IPS-18c (cell line): ENCODE results near the gene C10orf62.
"Not testable (repeated sequence)": the region's sequence is repeated elsewhere in the genome, so short reads cannot be mapped to it uniquely, and the experiment has no call there.

Source experiments
- H3K4me3 ChIP-seq: 2 replicates; pipeline ENCODE4 v1.7.0; 2013; ENCODE audit warnings: low read depth, mild to moderate bottlenecking, low read length, moderate library complexity; ENCODE audit not compliant: insufficient read depth
- H3K9me3 ChIP-seq: one replicate; pipeline ENCODE4 v1.6.1; 2013; ENCODE audit warnings: mild to moderate bottlenecking, low read length, moderate library complexity; ENCODE audit not compliant: control insufficient read depth, insufficient read depth

C10orf62 gene

DNA sequence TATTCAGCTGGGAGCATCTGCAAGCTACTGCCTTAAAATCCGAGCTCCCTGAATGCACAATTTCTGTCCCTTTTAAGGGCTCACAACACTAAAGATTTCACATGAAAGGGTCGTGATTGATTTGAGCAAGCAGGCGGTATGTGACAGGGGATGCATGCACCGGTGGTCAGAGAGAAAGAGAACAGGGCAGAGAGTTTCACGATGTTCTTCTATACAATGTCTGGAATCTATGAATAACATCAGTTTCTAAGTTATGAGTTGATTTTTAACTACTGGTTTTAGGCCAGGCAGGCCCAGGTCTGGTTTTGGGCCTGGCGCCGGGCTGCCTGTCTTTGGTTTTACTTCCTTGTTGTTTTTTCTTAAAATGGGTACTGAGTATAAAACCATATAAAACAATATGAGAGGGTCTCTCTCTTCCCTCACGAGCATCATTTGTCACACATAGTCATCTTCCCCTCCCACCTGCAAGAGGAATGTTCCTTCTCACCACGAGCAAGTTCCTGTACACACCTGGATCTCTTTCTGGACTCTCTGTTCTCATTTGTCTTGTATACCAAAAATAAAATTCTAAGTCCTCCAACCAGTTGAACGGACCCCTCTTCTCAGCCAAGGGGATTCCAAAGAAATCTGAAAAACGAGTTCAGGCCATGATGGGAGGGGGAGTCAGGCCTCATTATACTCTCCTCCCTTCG lies 28.0 kb upstream of the C10orf62 start:
- H3K9me3 ChIP-seq, H3K4me3 ChIP-seq: not testable (repeated sequence)

DNA sequence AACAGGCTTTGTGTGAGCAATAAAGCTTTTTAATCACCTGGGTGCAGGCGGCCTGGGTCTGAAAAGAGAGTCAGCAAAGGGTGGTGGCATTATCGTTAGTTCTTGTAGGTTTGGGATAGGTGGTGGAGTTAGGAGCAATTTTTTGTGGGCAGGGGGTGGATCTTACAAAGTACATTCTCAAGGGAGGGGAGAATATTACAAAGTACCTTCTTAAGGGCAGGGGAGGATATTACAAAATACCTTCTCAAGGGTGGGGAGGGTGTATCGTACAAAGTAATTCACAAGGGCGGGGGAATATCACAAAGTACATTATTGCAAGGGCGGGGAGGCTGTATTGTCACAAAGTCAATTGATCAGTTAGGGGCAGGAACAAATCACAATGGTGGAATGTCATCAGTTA lies 27.2 kb upstream of the C10orf62 start:
- not testable (repeated sequence) for H3K4me3 ChIP-seq

DNA sequence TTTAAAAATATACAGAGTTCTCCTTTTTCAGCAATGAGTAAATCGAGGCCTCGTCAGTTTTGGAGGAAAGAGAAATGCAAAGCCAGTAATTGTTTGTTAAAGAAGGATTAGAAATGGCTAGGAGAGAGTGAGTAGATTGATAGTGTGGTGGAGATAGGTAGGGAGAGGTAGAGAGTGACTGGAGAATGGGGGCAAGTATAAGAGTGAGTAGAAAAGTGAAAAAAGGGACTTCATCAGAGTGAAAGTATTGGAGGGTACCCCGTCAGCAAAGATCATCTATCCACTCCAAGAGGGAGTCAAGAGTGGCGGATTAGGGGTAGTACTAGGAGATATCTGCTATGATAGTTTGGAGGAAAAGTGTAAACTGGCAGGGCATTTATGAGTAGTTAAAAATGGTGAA lies 26.2 kb upstream of the C10orf62 start:
- no peaks in the 10 kb centered on the region for H3K9me3 ChIP-seq
- H3K4me3 ChIP-seq = no peak overlapping the region

More for the DNA sequence above, 27.2 kb upstream of the C10orf62 start:
- not testable (repeated sequence) for H3K9me3 ChIP-seq

DNA sequence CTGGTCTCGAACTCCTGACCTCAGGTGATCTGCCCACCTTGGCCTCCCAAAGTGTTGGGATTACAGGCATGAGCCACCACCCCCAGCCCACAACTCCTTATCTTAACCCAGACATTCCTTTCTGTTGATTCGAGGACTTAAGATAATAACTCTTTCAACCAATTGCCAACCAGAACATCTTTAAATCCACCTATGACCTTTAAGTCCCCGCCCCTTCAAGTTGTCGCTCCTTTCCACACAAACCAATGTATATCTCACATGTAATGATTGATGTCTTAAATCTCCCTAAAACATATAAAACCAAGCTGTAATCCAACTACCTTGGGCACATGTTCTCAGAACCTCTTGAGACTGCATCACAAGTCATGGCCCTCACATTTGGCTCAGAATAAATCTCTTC lies 24.7 kb upstream of the C10orf62 start:
- Histone ChIP-seq H3K9me3 (no peaks in the 10 kb centered on the region), H3K4me3 (no peak overlapping the region)

DNA sequence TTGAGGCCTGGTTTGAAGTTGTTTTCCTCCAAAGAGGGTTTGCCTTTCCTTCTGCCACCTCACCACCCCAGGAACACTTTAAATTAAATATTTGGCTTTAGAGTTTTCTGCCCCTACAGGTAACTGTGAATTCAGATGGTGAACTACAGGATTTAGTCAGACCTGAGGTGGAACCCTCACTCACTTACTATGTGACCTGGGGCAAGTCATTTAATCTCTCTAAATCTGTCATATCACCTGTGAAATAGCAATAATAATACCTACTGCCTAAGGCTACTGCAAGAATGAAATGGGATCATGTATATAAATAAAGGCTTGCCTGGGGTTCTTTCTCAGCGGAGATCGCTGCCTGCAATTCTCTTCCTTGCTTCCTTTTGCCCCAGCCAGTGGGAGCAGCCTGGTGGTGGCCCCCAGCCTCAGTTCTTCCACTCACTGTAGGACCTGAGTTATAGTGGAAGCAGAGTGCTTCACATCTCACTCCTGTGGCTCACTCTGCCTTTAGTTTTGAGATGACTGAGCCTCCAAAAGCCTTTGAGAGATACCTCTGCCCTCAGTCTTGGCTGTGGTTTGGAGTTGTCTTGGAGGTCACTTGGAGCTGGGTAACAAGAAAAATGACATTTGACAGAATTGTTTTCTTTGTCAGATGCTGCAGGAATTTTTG lies 23.1 kb upstream of the C10orf62 start:
- H3K4me3 ChIP-seq = no peak overlapping the region
- H3K9me3 ChIP-seq = peaks cover 2% of the 10 kb centered on the region

DNA sequence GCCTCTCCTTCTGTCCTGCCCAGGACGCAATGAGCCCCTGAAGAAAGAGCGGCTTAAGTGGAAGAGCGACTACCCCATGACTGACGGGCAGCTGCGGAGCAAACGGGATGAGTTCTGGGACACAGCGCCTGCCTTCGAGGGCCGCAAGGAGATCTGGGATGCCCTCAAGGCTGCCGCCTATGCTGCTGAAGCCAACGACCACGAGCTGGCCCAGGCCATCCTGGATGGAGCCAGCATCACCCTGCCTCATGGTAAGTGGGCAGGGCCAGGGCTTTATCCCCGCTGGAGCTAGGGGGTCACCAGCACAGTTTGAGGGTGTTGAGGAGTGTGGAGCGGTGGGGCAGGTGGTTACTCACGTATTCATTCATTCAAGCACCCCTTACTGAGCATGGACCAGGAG lies 21.6 kb upstream of the C10orf62 start:
- Histone ChIP-seq H3K4me3 (no peak overlapping the region), H3K9me3 (peaks cover 2% of the 10 kb centered on the region)

DNA sequence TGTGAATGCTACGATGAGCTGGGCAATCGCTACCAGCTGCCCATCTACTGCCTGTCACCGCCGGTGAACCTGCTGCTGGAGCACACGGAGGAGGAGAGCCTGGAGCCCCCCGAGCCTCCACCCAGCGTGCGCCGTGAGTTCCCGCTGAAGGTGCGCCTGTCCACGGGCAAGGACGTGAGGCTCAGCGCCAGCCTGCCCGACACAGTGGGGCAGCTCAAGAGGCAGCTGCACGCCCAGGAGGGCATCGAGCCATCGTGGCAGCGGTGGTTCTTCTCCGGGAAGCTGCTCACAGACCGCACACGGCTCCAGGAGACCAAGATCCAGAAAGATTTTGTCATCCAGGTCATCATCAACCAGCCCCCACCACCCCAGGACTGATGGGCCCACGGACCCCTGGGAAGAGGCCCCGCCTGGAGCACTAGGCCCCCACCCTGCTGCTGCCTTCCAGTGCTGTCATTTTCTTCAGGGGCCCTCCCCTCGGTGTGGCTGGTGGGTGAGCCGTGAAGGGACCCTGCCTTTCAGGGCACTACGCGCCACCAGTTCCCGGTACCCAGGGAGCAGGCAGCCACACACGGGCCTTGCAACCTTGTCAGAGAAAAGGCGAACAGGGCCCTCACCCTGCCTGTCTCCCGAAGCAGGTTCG lies 19.3 kb upstream of the C10orf62 start:
- H3K9me3 ChIP-seq = peaks cover 2% of the 10 kb centered on the region
- no peak overlapping the region for H3K4me3 ChIP-seq

DNA sequence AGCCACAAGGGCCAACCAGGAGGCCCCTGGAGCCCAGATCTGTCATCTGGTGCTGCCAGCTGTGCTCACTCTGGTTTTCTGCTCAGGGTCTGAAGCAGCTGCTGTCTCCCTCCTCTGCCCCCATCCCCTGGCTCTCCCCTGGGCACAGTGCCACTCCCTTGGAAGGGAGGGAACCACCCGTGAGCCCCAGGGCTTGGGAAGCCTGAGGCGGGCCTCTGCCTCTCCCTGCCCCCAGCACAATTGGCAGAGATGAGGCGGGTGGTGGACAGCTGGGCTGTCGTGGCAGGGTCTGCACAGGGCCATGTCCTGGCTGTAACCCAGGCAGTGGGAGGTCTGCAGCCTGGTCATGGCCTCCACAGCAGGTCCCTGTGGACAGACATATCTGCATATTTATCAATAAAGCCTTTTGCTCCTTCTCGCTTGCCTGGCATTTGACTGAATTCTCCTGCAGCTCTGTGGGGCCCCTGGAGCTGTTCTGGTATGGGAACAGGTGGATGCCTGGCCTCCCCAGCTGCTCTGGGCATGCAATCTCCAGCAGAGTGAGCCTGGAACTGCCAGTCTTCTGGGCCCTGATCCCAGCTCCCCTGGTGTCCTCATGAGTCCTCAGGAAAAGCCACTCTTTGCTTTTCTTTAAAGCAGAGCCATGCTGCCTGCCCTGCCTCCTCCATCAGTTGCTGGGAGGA lies 18.6 kb upstream of the C10orf62 start:
- Histone ChIP-seq H3K4me3 (no peak overlapping the region), H3K9me3 (peaks cover 2% of the 10 kb centered on the region)

DNA sequence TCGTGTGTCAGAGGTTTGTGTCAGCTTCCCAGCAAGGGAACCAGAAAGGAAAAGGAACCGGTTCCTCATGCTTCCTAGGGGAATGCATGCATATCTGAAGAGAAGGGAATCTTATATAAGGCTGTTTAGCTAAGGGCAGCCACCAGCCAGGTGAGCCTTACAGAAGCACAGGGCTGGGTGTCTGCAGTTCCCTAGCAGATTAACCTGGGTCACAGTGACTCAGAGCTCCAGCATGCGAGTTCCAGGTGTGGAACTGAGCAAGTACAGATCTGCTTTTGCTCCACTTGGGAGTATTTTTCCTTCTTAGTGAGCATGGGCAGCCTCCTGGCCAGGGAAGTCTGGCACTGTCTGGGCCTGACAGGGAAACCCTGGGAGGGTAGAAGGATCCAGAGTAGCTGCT lies 17.9 kb upstream of the C10orf62 start:
- no peak overlapping the region for H3K4me3 ChIP-seq
- H3K9me3 ChIP-seq = peaks cover 2% of the 10 kb centered on the region

DNA sequence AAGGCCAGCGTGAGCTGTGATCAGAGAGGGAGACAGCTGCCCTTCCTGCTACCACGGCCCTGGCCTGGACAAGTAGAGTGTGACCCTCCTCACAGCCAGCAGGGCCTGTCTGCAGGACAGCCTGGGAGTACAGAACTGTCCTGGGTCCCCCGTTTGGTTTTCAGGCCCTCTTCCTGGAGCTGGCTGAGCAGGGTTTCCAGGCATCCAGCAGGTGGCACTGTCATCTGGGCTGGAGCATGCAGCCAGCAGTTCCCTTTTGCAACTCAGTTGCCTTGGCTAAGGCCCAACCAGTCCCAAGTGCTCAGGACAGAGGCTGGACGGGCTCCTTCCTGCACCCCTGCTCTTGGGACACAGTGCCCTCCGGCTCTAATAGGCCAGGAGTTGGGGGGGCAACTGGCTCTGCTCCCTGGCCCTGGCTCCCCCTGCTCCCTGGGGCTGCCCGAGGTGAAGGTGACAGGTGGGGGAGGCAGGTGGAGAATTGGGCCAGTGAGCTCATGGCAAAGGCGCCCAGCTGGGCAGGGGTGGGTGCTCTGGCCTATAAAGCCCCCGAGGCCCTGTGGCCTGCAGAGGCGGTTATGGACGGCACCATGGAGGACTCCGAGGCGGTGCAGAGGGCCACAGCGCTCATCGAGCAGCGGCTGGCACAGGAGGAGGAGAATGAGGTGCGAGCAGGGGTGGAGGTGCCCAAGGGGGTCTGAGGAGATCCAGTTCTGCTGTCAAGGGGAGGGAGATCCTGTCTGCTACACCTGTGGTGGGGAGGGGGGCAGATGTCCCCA lies 17.1 kb upstream of the C10orf62 start, which contains the start of gene ANKRD2:
TSS of gene ANKRD2 (plus strand) at position 566 of the 776 bp plus-strand sequence. CDS start at position 576, 10 bp downstream.
- Histone ChIP-seq H3K9me3 (peaks cover 2% of the 10 kb centered on the region), H3K4me3 (no peak within 1 kb of the TSS)

DNA sequence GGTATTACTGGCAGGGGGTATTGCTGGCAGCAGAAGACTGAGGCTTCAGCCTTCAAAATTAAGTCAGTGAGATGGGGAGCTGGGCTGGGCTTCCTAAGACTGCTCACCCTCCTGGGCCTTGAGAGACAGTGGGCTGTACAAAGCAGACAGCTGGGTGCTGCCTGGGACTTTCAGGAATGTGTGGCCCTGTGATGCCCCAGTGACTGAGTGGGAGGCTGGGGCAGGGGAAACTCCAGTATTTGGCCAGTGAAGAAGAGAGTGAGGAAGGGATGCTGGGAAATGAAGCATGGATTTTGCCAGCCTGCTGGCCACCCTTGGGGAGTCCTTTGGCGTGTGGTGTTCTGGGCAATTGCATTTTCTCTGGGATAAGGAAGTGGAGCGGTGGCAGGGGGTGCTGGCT lies 16.5 kb upstream of the C10orf62 start:
- Histone ChIP-seq H3K4me3 (no peak overlapping the region), H3K9me3 (peaks cover 2% of the 10 kb centered on the region)

DNA sequence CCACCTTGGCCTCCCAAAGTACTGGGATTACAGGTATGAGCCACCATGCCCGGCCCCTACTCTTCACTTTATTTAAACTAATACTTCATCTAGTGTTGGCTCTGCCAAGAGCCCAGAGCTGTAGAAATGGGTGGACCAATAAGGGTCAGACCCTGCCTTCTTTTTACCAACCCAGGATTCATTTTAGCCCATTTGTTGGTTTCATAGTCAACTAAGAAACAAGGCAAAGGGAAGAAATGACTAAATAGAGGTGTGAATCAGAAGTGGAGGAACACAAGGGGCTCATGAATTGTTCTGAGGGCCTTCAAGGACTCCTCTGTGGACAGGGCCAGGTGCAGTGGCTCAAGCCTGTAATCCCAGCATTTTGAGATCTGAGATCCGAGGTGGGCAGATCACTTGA lies 15.8 kb upstream of the C10orf62 start:
- Histone ChIP-seq H3K9me3 (peaks cover 2% of the 10 kb centered on the region), H3K4me3 (no peak overlapping the region)

DNA sequence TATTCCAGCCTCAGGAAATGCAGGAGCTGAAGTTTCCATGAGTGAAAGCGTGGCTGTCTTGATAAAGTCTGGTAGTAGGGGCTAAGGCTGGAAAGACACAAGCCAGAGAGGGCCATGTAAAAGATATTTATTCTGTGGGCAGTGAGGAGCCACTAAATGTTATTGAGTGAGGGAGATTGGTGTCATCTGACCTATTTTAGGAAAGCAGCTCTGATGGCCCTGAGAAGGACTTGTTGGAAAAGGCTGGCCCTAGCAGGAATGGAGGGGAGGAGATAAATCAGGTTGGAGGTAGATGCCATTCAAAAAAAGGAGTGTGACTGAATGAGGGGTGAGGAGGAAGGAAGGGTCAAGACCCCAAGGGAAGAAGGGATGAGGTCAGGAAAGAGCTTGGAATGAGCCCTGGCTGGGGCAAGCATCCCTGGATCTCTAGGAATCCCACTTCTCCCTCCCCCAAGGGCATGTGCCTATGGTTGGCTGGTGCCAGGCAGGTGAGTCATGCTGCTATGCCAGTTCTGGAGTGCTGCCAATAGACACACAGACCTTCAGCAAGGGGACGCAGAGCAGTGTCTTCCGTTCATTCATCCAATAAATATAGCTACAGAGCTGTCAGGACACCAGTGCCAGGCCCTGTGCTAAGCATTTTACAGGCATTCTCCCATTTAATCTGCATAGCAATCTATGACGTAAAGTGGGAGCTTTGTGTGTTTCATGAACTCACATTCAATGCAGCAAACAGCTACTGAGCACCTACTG lies 15.0 kb upstream of the C10orf62 start:
- Histone ChIP-seq H3K4me3 (no peak overlapping the region), H3K9me3 (peaks cover 2% of the 10 kb centered on the region)

DNA sequence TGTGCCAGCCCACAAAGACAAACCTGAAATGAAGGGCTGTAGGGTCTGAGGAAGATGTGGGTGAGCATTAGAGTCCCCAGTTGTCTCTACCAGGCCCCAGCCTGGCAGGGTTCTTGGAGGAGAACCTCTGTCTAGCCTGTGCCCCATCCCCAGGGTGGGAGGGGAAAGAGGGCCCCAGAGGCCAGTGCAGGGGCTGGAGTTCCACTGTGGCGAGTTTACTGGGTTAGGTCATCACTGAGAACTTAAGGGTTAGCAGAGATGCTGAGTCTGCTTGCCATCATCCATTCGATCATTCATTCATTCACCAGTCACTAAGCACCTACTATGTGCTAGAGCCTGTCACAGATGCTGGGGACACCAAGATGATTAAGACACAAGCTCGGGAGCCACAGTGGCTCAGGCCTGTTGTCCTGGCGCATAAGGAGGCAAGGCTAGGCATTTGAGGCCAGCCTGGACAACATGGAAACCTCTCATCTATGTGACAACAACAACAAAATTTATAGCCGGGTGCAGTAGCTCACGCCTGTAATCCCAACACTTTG lies 14.3 kb upstream of the C10orf62 start:
- Histone ChIP-seq H3K4me3 (no peak overlapping the region), H3K9me3 (peaks cover 1% of the 10 kb centered on the region)

DNA sequence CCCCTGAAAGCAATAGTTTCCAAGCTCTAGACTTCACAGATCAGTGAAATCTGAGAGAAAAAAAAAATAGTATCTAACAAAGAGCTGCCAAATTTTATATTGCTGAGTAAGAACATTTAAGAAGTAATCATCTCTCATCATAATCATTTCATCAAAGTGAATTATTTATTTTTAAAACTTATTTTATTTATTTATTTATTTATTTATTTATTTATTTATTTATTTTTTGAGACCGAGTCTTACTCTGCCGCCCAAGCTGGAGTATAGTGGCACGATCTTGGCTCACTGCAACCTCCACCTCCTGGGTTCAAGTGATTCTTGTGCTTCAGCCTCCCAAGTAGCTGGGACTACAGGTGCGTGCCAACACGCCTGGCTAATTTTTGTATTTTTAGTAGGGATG lies 13.0 kb upstream of the C10orf62 start:
- H3K4me3 ChIP-seq, H3K9me3 ChIP-seq: not testable (repeated sequence)

DNA sequence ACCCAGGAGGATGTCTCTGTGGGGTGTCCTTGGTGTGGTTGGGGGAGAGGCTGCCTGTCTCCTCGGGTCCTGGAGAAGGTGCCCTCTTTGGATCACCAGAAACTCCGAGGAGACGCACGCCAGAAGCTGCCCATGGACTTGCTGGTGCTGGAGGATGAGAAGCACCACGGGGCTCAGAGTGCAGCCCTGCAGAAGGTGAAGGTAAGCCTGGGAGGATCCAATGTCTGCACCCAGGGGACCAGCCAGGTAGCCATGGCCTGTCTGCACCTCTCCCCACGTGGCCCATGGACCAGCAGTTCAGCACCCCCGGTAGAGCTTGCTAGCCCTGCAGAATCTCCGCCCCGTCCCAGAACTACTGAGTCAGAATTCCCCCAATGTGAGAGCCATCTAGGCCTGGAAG lies 11.8 kb upstream of the C10orf62 start:
- H3K4me3 ChIP-seq = no peak overlapping the region

More for the DNA sequence above, 11.8 kb upstream of the C10orf62 start:
- no peaks in the 10 kb centered on the region for H3K9me3 ChIP-seq
